GM19025 (cell line): ENCODE data around the gene PTPRZ1.

Experiments
- ATAC-seq: cut with Tn5 transposase; IDR thresholded peaks from one replicate; pipeline ENCODE4 v1.9.1; 2021; ENCODE audit warnings: mild to moderate bottlenecking, low read depth, moderate library complexity; ENCODE audit not compliant: unreplicated experiment

The PTPRZ1 gene

GRCh38 chr7:122038134-122038533 is 165.2 kb downstream of the PTPRZ1 start:
- no peak for ATAC-seq

- no peak for ATAC-seq
Measured at GRCh38 chr7:122038904-122039303, 165.9 kb downstream of the PTPRZ1 start.

- no peak for ATAC-seq
Measured at GRCh38 chr7:122040147-122040546, 167.2 kb downstream of the PTPRZ1 start.

- ATAC-seq: no peak
Measured at GRCh38 chr7:122046402-122046801, 173.4 kb downstream of the PTPRZ1 start.

- ATAC-seq: no peak
Measured at GRCh38 chr7:122054393-122054792, 181.4 kb downstream of the PTPRZ1 start.

- ATAC-seq: no peak
Measured at GRCh38 chr7:122055073-122055472, 182.1 kb downstream of the PTPRZ1 start.

- no peak for ATAC-seq
Measured at GRCh38 chr7:122056977-122057376, 184.0 kb downstream of the PTPRZ1 start.

GRCh38 chr7:122059542-122059941 is 186.6 kb downstream of the PTPRZ1 start:
- no peak for ATAC-seq

- no peak for ATAC-seq
Measured at GRCh38 chr7:122063146-122063545, 190.2 kb downstream of the PTPRZ1 start.

- no peak for ATAC-seq
Measured at GRCh38 chr7:122064971-122065370, 192.0 kb downstream of the PTPRZ1 start.

- ATAC-seq: no peak
Measured at GRCh38 chr7:122067077-122067476, 194.1 kb downstream of the PTPRZ1 start.

GRCh38 chr7:122068046-122068445 is 195.1 kb downstream of the PTPRZ1 start:
- ATAC-seq: no peak

- no peak for ATAC-seq
Measured at GRCh38 chr7:122068999-122069398, 196.0 kb downstream of the PTPRZ1 start.

- ATAC-seq: no peak
Measured at GRCh38 chr7:122070062-122070461, 197.1 kb downstream of the PTPRZ1 start.

GRCh38 chr7:122070834-122071233 is 197.9 kb downstream of the PTPRZ1 start:
- no peak for ATAC-seq

GRCh38 chr7:122072272-122072671 is 199.3 kb downstream of the PTPRZ1 start:
- no peak for ATAC-seq

- ATAC-seq: no peak
Measured at GRCh38 chr7:122072924-122073599, 200.1 kb downstream of the PTPRZ1 start.

- no peak for ATAC-seq
Measured at GRCh38 chr7:122073635-122074034, 200.7 kb downstream of the PTPRZ1 start.

GRCh38 chr7:122082160-122082559 is 209.2 kb downstream of the PTPRZ1 start:
- ATAC-seq: no peak

- no peak for ATAC-seq
Measured at GRCh38 chr7:122082670-122083069, 209.7 kb downstream of the PTPRZ1 start.

- peak; percentile 92 for ATAC-seq
Measured at GRCh38 chr7:122092964-122093797, 220.2 kb downstream of the PTPRZ1 start.

GRCh38 chr7:122094549-122094948 is 221.6 kb downstream of the PTPRZ1 start:
- ATAC-seq: no peak
